ENCODE measurements around the gene PLEKHG2. TPM values are rescaled to one million over a fixed set of nuclear protein-coding genes. Genes with fewer than 3 reads are reported as not detected.

PLEKHG2 gene
- total and polyA plus RNA-seq, 9 of the 15 experiments (the other 6 are each of a cell fraction or from before 2014, with no cell fraction given), result 0.98 to 45.7 (median 9.8) TPM

GRCh38 chr19:39390751-39391437, 21.6 kb upstream of the PLEKHG2 start, which contains the start of the genes MED29 and PAF1 (continued):
- TF ChIP-seq NKRF (IDR thresholded peaks at IDR 0.05; ENCODE audit: borderline replicate concordance) (peak; percentile 77; the same call in 1 of the 2 replicates), ARID4B (CRISPR knock-in tag; IDR thresholded peaks at IDR 0.05) (0 out of 2 replicates have a peak, but pooled peaks have one; percentile 82), TGIF2 (CRISPR knock-in tag; IDR thresholded peaks at IDR 0.05) (no peak), LCOR (CRISPR knock-in tag; IDR thresholded peaks at IDR 0.05) (peak; percentile 95), SREBF2 (CRISPR knock-in tag; IDR thresholded peaks at IDR 0.05) (no peak), POLR2AphosphoS2 (IDR thresholded peaks at IDR 0.05; ENCODE audit: low read length) (no peak), LEF1 (IDR thresholded peaks at IDR 0.05) (no peak), SLC30A9 (CRISPR knock-in tag; IDR thresholded peaks at IDR 0.05) (no peak)
- TF ChIP-seq, protein P1, sequence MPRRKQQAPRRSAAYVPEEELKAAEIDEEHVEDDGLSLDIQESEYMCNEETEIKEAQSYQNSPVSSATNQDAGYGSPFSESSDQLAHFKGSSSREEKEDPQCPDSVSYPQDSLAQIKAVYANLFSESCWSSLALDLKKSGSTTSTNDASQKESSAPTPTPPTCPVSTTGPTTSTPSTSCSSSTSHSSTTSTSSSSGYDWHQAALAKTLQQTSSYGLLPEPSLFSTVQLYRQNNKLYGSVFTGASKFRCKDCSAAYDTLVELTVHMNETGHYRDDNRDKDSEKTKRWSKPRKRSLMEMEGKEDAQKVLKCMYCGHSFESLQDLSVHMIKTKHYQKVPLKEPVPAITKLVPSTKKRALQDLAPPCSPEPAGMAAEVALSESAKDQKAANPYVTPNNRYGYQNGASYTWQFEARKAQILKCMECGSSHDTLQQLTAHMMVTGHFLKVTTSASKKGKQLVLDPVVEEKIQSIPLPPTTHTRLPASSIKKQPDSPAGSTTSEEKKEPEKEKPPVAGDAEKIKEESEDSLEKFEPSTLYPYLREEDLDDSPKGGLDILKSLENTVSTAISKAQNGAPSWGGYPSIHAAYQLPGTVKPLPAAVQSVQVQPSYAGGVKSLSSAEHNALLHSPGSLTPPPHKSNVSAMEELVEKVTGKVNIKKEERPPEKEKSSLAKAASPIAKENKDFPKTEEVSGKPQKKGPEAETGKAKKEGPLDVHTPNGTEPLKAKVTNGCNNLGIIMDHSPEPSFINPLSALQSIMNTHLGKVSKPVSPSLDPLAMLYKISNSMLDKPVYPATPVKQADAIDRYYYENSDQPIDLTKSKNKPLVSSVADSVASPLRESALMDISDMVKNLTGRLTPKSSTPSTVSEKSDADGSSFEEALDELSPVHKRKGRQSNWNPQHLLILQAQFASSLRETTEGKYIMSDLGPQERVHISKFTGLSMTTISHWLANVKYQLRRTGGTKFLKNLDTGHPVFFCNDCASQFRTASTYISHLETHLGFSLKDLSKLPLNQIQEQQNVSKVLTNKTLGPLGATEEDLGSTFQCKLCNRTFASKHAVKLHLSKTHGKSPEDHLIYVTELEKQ (CRISPR knock-in tag; IDR thresholded peaks at IDR 0.05), result no peak
